GM19463 (cell line): Measurements from ENCODE around the gene VWA2.

Experiments used
- ATAC-seq: cut with Tn5 transposase; IDR thresholded peaks from one replicate; pipeline ENCODE4 v1.9.1; 2021; ENCODE audit warnings: mild to moderate bottlenecking, moderate library complexity; ENCODE audit not compliant: unreplicated experiment

Gene VWA2

DNA sequence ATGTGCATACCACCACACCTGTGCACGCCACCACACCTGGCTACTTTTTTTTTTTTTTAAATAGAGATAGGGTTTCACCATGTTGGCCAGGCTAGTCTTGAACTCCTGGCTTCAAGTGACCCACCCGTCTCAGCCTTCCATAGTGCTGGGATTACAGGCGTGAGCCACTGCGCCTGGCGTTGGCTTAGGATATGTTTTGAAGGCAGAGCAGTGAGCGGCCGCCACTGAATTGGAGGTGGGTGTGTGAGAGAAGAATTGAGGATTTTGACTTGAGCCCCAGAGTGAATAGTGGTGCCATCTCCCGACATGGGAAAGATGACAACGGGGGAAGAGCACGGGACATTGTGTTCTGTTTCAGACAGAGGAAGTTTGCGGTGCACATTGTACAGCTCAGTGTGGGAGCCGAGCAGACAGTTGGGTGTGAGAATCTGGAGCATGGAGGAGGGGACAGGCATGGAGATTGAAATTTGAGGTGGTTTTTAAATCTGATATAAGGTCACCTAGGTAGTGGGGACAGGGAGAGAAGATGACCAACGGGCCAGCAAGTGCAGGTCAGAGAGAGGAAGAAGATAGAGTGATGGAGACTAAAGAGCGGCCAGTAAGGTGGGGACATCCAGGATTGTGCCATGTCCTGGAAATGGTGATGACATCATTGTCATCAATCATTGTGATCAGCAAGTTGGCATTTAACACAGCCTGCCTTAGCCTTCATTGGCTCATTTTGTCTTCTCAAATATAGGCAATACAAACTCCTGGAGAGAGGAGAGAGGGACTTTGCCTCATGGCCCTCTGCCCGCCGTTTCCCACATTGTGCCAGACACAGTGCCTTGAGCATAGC is 35.8 kb downstream of the VWA2 start:
- no peak for ATAC-seq

DNA sequence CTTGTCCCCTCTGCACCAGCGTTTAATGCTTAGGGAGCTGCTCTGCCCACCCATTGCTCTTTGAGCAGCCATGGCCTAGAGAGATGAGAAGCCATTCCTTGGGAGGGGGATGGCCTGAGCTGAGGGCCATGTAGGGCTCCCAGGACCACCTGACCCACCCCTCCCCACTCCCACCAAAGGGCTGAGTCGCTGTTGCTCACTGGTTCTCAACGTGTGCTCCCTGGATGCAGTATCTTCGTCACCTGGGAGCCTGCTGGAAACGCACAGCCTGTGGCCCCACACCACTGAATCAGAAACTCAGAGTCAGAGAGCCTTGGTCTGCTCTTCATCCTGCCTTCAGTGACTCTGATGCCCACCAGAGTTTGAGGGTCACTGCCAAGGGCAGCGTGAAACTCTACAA is 37.0 kb downstream of the VWA2 start:
- no peak for ATAC-seq

GRCh38 chr10:114276671-114277070 is 37.6 kb downstream of the VWA2 start:
- ATAC-seq = no peak

DNA sequence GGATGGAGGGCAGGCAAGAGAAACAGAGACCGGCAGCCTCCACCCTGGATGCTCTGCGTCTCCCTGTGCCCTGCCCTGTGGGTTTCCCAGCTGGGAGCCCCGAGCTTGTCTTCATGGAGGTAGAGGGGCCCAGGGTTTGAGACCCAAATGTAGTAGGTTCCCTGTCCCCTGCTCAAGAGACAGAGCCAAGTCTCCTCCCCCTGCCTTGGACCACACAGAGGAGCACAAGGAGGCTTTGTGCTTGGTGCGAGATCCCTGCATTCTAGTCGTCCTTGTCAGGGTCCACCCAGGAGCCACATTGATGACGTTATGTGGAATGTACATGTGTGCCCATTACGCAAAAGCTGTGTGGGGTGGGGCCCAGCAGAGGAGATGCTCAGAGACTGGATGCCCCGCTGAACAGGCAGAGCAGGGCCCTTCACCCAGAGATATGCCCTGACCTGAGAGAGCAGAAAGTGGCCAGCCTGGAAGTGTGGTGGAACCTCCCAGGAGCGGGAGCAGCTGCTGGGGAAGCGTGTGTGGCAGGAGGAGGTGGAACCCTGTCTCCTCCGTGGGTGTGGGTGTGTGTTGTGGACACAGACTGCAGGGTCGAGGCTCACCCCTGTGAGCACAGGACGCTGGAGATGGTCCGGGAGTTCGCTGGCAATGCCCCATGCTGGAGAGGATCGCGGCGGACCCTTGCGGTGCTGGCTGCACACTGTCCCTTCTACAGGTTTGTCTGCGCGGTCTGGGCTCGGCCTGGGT is 39.3 kb downstream of the VWA2 start:
- no peak for ATAC-seq

DNA sequence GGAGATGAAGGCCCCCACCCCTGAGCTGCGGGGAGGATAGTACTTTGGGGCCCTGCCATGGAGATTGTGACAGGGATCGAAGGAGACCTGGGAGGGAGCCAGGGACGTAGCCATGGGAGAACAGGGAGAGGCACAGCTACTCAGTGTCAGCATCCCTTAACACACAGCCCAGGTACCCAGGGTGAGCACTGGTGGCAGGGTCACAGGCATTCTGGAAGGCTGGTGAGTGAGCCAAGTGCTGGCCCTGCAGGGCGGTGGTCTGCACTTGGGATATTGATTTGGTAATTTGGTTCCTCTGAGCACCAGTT is 39.8 kb downstream of the VWA2 start:
- ATAC-seq = no peak

GRCh38 chr10:114279289-114279688 is 40.2 kb downstream of the VWA2 start:
- ATAC-seq = no peak

DNA sequence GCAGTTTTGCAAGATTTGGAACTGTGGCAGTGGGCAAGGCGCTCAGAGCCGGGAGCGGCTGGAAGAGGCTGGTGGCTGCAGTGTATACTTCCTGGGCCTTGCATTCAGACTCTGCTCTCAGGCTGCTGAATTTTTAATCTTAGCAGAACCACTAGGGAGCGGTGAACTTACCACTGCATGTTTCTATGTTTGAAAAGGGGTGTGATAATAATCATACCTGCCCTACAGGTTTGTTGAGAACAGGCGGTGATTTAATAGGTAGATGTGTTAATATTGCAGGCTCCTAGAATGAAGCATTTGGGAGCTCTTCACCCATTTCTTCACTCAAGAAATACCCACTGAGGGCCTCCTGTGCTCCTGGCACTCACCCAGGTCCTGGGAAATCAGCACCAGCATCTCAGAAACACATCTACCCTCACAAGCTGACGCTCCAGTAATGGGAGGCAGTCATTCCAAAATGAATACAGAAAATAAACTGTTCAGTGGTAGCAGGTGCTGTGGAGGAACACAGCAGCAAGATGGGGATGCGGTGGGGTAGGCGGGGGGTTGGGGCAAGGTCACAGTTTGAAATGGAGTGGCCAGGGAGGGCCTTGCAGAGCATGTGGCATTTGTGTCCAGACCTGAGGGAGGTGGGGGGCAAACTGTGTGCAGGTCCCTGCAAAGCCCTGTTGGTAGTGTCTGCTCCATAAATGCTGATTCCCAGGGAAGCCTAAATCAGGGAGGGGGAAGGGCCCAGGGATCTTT is 41.0 kb downstream of the VWA2 start:
- no peak for ATAC-seq

GRCh38 chr10:114281006-114281405 is 42.0 kb downstream of the VWA2 start:
- no peak for ATAC-seq

DNA sequence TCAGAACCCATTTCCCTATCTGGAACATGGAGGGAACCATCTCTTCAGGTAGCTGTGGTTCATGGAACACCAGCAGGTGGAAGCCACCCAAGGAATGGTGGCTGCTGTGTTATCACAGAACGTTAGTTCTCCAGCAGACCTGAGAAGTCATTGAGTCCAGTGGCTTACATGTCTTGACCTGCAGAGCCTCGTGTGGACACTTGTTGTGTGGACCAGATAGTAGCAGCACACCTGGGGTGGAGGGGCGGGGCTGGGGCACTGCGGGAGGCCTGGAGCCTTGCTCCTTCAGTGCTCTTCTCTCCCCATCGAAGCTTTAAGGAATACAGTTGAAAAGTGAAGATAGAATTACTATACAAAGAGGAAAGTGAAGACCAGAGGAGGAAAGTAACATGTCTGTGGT is 42.4 kb downstream of the VWA2 start:
- ATAC-seq = no peak

DNA sequence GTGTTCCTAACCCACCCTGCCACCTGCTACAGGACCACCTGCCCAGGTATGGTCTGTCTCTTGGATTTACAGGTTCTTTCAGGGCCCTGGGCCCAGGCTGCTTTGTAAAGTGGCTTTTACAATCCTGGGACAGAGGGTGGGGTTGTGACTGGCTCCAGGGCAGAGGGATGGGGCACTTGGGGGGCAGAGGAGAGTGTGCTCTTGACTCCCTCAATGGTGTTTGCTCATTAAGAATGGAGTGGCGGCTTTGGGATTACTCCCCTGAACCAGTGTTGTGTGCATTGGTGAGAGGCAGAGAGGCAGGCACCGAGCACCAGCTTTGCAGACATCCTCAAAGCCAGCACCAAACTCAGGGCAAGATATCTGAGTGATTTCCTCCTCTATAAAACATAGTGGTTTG is 43.5 kb downstream of the VWA2 start:
- no peak for ATAC-seq

GRCh38 chr10:114283091-114283490 is 44.0 kb downstream of the VWA2 start:
- no peak for ATAC-seq

- no peak for ATAC-seq
Measured at GRCh38 chr10:114283535-114284234, 44.6 kb downstream of the VWA2 start.

DNA sequence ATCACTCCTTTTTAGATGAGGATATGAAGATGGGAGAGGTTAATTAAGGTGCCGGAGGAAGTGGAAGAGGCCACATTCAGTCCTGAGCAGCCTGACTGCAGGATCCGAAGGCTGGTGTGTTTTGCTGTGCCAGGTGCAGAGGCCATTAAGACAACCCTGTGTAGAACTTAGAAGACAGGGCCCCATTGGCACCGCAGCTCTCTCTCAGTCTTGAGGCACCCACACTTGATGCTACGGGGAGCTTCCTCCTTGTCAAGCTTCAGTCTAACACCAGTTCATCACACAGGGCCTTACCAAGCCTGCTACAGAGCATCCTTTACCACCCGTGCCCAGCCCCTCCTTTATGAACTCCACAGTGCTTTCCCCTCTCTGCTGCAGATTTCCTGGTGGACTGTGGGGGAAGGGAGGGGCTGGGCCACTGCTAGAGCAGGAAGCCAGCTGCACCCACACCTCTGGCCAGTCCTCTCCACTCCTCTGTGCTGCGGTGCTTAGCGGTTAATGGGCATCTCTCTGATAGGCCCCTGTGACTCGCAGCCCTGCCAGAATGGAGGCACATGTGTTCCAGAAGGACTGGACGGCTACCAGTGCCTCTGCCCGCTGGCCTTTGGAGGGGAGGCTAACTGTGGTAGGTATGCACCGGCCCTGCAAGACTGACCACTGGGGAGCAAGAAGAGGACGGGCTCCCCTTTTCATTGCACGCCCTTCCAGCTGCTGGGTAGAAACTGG is 45.5 kb downstream of the VWA2 start:
- no peak for ATAC-seq

DNA sequence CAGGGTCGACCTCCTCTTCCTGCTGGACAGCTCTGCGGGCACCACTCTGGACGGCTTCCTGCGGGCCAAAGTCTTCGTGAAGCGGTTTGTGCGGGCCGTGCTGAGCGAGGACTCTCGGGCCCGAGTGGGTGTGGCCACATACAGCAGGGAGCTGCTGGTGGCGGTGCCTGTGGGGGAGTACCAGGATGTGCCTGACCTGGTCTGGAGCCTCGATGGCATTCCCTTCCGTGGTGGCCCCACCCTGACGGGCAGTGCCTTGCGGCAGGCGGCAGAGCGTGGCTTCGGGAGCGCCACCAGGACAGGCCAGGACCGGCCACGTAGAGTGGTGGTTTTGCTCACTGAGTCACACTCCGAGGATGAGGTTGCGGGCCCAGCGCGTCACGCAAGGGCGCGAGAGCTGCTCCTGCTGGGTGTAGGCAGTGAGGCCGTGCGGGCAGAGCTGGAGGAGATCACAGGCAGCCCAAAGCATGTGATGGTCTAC is 46.9 kb downstream of the VWA2 start:
- no peak for ATAC-seq

- no peak for ATAC-seq
Measured at GRCh38 chr10:114286921-114287320, 47.9 kb downstream of the VWA2 start.

DNA sequence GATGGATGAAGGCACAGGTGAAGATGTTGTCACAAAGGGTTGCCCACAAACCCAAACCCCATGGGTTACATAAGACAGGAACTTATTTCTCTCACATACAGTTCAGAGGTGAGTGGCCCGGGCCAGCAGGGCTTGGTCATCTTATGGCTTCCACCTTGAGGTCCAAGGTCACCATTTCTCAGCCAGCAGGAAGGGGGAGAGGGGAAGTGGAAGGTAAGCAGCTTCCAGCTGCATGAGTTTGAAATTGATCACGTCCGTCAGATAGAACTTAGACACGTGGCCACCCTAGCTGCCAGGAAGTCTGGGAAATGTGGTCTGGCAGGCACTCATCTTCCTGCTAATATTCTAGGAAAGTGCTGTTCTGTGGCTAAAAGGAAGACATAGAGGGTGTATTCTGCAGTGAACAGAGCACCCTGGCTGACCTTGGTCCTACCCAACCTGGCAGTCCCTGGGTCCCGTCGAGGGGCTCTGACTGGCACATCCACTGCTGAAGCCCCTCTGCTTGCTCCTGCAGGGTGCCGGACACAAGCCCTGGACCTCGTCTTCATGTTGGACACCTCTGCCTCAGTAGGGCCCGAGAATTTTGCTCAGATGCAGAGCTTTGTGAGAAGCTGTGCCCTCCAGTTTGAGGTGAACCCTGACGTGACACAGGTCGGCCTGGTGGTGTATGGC is 49.5 kb downstream of the VWA2 start:
- no peak for ATAC-seq

- no peak for ATAC-seq
Measured at GRCh38 chr10:114289096-114289436, 50.0 kb downstream of the VWA2 start.

- no peak for ATAC-seq
Measured at GRCh38 chr10:114290038-114290437, 51.0 kb downstream of the VWA2 start.

DNA sequence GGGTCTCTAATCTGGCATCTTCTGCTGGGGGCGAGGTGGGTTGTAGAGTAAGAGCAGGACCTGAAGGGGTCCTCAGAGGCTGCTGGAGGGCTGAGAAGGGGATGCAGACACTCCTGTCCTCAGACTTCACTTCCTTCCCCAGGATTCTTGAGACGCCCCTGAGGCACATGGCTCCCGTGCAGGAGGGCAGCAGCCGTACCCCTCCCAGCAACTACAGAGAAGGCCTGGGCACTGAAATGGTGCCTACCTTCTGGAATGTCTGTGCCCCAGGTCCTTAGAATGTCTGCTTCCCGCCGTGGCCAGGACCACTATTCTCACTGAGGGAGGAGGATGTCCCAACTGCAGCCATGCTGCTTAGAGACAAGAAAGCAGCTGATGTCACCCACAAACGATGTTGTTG is 52.0 kb downstream of the VWA2 start:
- no peak for ATAC-seq

GRCh38 chr10:114291516-114291915 is 52.5 kb downstream of the VWA2 start:
- no peak for ATAC-seq
